ENCODE measurements around the gene PIK3R5.
"Not testable (repeated sequence)": the region's sequence is repeated elsewhere in the genome, so short reads cannot be mapped to it uniquely, and the experiment has no call there.

Gene PIK3R5

GRCh38 chr17:8986295-8986694 lies 20.8 kb upstream of the PIK3R5 start:
- DNase-seq (ENCODE audit: low read depth), result no peak

- DNase-seq (ENCODE audit: low read depth), result no peak
Observed at GRCh38 chr17:8985054-8985701, 19.7 kb upstream of the PIK3R5 start.

- DNase-seq (ENCODE audit: low read depth), result not testable (repeated sequence)
Observed at GRCh38 chr17:8984225-8984624, 18.7 kb upstream of the PIK3R5 start.

GRCh38 chr17:8981443-8981842 lies 15.9 kb upstream of the PIK3R5 start:
- no peak for DNase-seq (ENCODE audit: low read depth)

GRCh38 chr17:8979715-8980114 lies 14.2 kb upstream of the PIK3R5 start:
- no peak for DNase-seq (ENCODE audit: low read depth)

GRCh38 chr17:8976638-8977037 lies 11.1 kb upstream of the PIK3R5 start:
- DNase-seq (ENCODE audit: low read depth), result no peak

GRCh38 chr17:8975091-8975725 lies 9.7 kb upstream of the PIK3R5 start:
- DNase-seq (ENCODE audit: low read depth), result no peak

GRCh38 chr17:8969901-8970300 lies 4.4 kb upstream of the PIK3R5 start:
- no peak for DNase-seq (ENCODE audit: low read depth)

- no peak for DNase-seq (ENCODE audit: low read depth)
Observed at GRCh38 chr17:8968503-8968902, 3.0 kb upstream of the PIK3R5 start.

GRCh38 chr17:8967861-8968260 lies 2.4 kb upstream of the PIK3R5 start:
- DNase-seq (ENCODE audit: low read depth), result no peak

- no peak for DNase-seq (ENCODE audit: low read depth)
Observed at GRCh38 chr17:8966926-8967325, 1.4 kb upstream of the PIK3R5 start.

- DNase-seq (ENCODE audit: low read depth), result no peak
Observed at GRCh38 chr17:8964801-8965393, 610 bp downstream of the PIK3R5 start.

- DNase-seq (ENCODE audit: low read depth), result no peak
Observed at GRCh38 chr17:8963647-8964258, 1.8 kb downstream of the PIK3R5 start.

- no peak for DNase-seq (ENCODE audit: low read depth)
Observed at GRCh38 chr17:8963014-8963413, 2.5 kb downstream of the PIK3R5 start.

GRCh38 chr17:8961829-8962228 lies 3.7 kb downstream of the PIK3R5 start:
- no peak for DNase-seq (ENCODE audit: low read depth)

- no peak for DNase-seq (ENCODE audit: low read depth)
Observed at GRCh38 chr17:8960325-8961140, 5.0 kb downstream of the PIK3R5 start.

GRCh38 chr17:8959312-8959918 lies 6.1 kb downstream of the PIK3R5 start:
- no peak for DNase-seq (ENCODE audit: low read depth)

- no peak for DNase-seq (ENCODE audit: low read depth)
Observed at GRCh38 chr17:8957721-8958120, 7.8 kb downstream of the PIK3R5 start.

- DNase-seq (ENCODE audit: low read depth), result no peak
Observed at GRCh38 chr17:8956465-8956902, 9.0 kb downstream of the PIK3R5 start.

GRCh38 chr17:8955021-8955959 lies 10.2 kb downstream of the PIK3R5 start:
- no peak for DNase-seq (ENCODE audit: low read depth)

- peak; percentile 63 for DNase-seq (ENCODE audit: low read depth)
Observed at GRCh38 chr17:8954339-8954738, 11.2 kb downstream of the PIK3R5 start.
